ENCODE results near the gene CLIC6.
A peak's percentile ranks its signal among the peaks of the same experiment; 100 is the strongest.

Gene CLIC6

GRCh38 chr21:34679051-34679450 lies 10.3 kb downstream of the CLIC6 start:
- TF ChIP-seq MAX (IDR thresholded peaks at IDR 0.05; ENCODE audit: low read depth, low read length) (no peak), MYC (IDR thresholded peaks at IDR 0.05; ENCODE audit: low read depth, low read length) (no peak), POLR2A (IDR thresholded peaks at IDR 0.05; ENCODE audit: extremely low read depth, insufficient read length) (no peak), CTCF (IDR thresholded peaks at IDR 0.05; ENCODE audit: low read depth, low read length) (no peak)
- no peak overlapping the region for H3K4me3 ChIP-seq (ENCODE audit: low read depth, low read length)
- no peak for DNase-seq (ENCODE audit: low read depth)

GRCh38 chr21:34684174-34684876 lies 15.5 kb downstream of the CLIC6 start:
- TF ChIP-seq MAX (IDR thresholded peaks at IDR 0.05; ENCODE audit: low read depth, low read length) (no peak), POLR2A (IDR thresholded peaks at IDR 0.05; ENCODE audit: extremely low read depth, insufficient read length) (no peak), MYC (IDR thresholded peaks at IDR 0.05; ENCODE audit: low read depth, low read length) (no peak), CTCF (IDR thresholded peaks at IDR 0.05; ENCODE audit: low read depth, low read length) (no peak)
- DNase-seq (ENCODE audit: low read depth): no peak
- H3K4me3 ChIP-seq (ENCODE audit: low read depth, low read length): no peak overlapping the region

- no peak for DNase-seq (ENCODE audit: low read depth)
- no peak for TF ChIP-seq POLR2A (IDR thresholded peaks at IDR 0.05; ENCODE audit: extremely low read depth, insufficient read length)
- no peak for TF ChIP-seq CTCF (IDR thresholded peaks at IDR 0.05; ENCODE audit: low read depth, low read length)
- no peak for TF ChIP-seq MYC (IDR thresholded peaks at IDR 0.05; ENCODE audit: low read depth, low read length)
- TF ChIP-seq MAX (IDR thresholded peaks at IDR 0.05; ENCODE audit: low read depth, low read length): no peak
- H3K4me3 ChIP-seq (ENCODE audit: low read depth, low read length): no peak overlapping the region
These were observed 18.3 kb downstream of the CLIC6 start for GRCh38 chr21:34687065-34687464.

GRCh38 chr21:34687745-34688144 lies 19.0 kb downstream of the CLIC6 start:
- H3K4me3 ChIP-seq (ENCODE audit: low read depth, low read length): no peak overlapping the region
- DNase-seq (ENCODE audit: low read depth): no peak
- no peak for TF ChIP-seq POLR2A (IDR thresholded peaks at IDR 0.05; ENCODE audit: extremely low read depth, insufficient read length)
- no peak for TF ChIP-seq CTCF (IDR thresholded peaks at IDR 0.05; ENCODE audit: low read depth, low read length)
- TF ChIP-seq MYC (IDR thresholded peaks at IDR 0.05; ENCODE audit: low read depth, low read length): no peak
- no peak for TF ChIP-seq MAX (IDR thresholded peaks at IDR 0.05; ENCODE audit: low read depth, low read length)

GRCh38 chr21:34688145-34688544 lies 19.4 kb downstream of the CLIC6 start:
- DNase-seq (ENCODE audit: low read depth): peak; percentile 54
- no peak overlapping the region for H3K4me3 ChIP-seq (ENCODE audit: low read depth, low read length)
- TF ChIP-seq MAX (IDR thresholded peaks at IDR 0.05; ENCODE audit: low read depth, low read length) (no peak), POLR2A (IDR thresholded peaks at IDR 0.05; ENCODE audit: extremely low read depth, insufficient read length) (no peak), CTCF (IDR thresholded peaks at IDR 0.05; ENCODE audit: low read depth, low read length) (peak; percentile 44), MYC (IDR thresholded peaks at IDR 0.05; ENCODE audit: low read depth, low read length) (no peak)
